Stimulated activated CD4-positive, alpha-beta T cell treated with anti-CD3 and anti-CD28 coated beads, Interleukin-1b, Interleukin-23, amount 100 ng/mL, for 48 hours (primary cell): ENCODE results near the gene PRKCZ.

ENCODE experiments used
- DNase-seq: peaks from one replicate; pipeline ENCODE4 v3.0.0-alpha.2; 2020

PRKCZ gene

GRCh38 chr1:2215909-2216766, 165.9 kb downstream of the PRKCZ start:
- DNase-seq, result no peak

- no peak for DNase-seq
Observed at GRCh38 chr1:2216767-2217058, 166.5 kb downstream of the PRKCZ start.

- no peak for DNase-seq
Observed at GRCh38 chr1:2221271-2221670, 171.1 kb downstream of the PRKCZ start.

GRCh38 chr1:2224170-2224584, 174.0 kb downstream of the PRKCZ start:
- DNase-seq, result no peak

- no peak for DNase-seq
Observed at GRCh38 chr1:2224631-2225428, 174.6 kb downstream of the PRKCZ start.

GRCh38 chr1:2226525-2227345, 176.5 kb downstream of the PRKCZ start:
- DNase-seq, result no peak

- DNase-seq, result peak; percentile 96
Observed at GRCh38 chr1:2227346-2228156, 177.3 kb downstream of the PRKCZ start.

- no peak for DNase-seq
Observed at GRCh38 chr1:2228157-2228594, 178.0 kb downstream of the PRKCZ start, which contains the start of gene SKI. Gene SKI (plus strand): TSS chr1:2228319. CDS start chr1:2228767, 448 bp downstream.

- no peak for DNase-seq
Observed at GRCh38 chr1:2228694-2229036, 178.5 kb downstream of the PRKCZ start.

GRCh38 chr1:2229037-2229864, 179.0 kb downstream of the PRKCZ start:
- peak; percentile 55 for DNase-seq

- no peak for DNase-seq
Observed at GRCh38 chr1:2229911-2230731, 179.9 kb downstream of the PRKCZ start.

GRCh38 chr1:2230781-2231531, 180.7 kb downstream of the PRKCZ start:
- DNase-seq, result peak; percentile 40

GRCh38 chr1:2231532-2232254, 181.5 kb downstream of the PRKCZ start:
- DNase-seq, result peak; percentile 68

- DNase-seq, result no peak
Observed at GRCh38 chr1:2232255-2232915, 182.2 kb downstream of the PRKCZ start.

- DNase-seq, result no peak
Observed at GRCh38 chr1:2232916-2233438, 182.8 kb downstream of the PRKCZ start.

GRCh38 chr1:2233468-2233867, 183.3 kb downstream of the PRKCZ start:
- DNase-seq, result no peak

- peak; percentile 60 for DNase-seq
Observed at GRCh38 chr1:2233997-2234761, 184.0 kb downstream of the PRKCZ start.
